H9 (cell line): ENCODE measurements around the gene IFNAR2. TPM values are rescaled to one million over a fixed set of nuclear protein-coding genes. Genes with fewer than 3 reads are reported as not detected.

Experiments used
- DNase-seq: peaks from one replicate; pipeline ENCODE4 v3.0.0-alpha.2; 2017
- H2AFZ ChIP-seq: one replicate; pipeline ENCODE4 v1.6.1; 2013; ENCODE audit warnings: mild to moderate bottlenecking, low read length, control low read depth, moderate library complexity
- H2AK5ac ChIP-seq: 2 replicates; pipeline ENCODE4 v1.6.1; 2013; ENCODE audit warnings: low read length, control low read depth, mixed read lengths; ENCODE audit not compliant: insufficient read length
- H2BK120ac ChIP-seq: one replicate; pipeline ENCODE4 v1.6.1; 2013; ENCODE audit warnings: low read depth, mild to moderate bottlenecking, low read length, control low read depth, inconsistent platforms; ENCODE audit not compliant: poor library complexity, severe bottlenecking
- H2BK12ac ChIP-seq: 2 replicates; pipeline ENCODE4 v1.6.1; 2013; ENCODE audit warnings: low read length, control low read depth, mixed read lengths, low read depth; ENCODE audit not compliant: insufficient read length
- H2BK15ac ChIP-seq: 2 replicates; pipeline ENCODE4 v1.6.1; 2013; ENCODE audit warnings: low read depth, low read length, control low read depth
- H2BK20ac ChIP-seq: one replicate; pipeline ENCODE4 v1.6.1; 2013; ENCODE audit warnings: low read depth, mild to moderate bottlenecking, low read length, control low read depth, inconsistent platforms; ENCODE audit not compliant: poor library complexity, severe bottlenecking
- H2BK5ac ChIP-seq: 2 replicates; pipeline ENCODE4 v1.6.1; 2013; ENCODE audit warnings: low read length, control low read depth, mixed read lengths; ENCODE audit not compliant: insufficient read length
- H3K14ac ChIP-seq: 2 replicates; pipeline ENCODE4 v1.6.1; 2013; ENCODE audit warnings: low read length, control low read depth; ENCODE audit not compliant: insufficient read depth
- H3K18ac ChIP-seq: 2 replicates; pipeline ENCODE4 v1.6.1; 2013; ENCODE audit warnings: low read depth, mild to moderate bottlenecking, mixed read lengths, low read length, control low read depth; ENCODE audit not compliant: insufficient read length
- H3K23ac ChIP-seq: 2 replicates; pipeline ENCODE4 v1.6.1; 2013; ENCODE audit warnings: low read length, control low read depth, mixed read lengths, low read depth; ENCODE audit not compliant: insufficient read length
- H3K23me2 ChIP-seq: 2 replicates; pipeline ENCODE4 v1.6.1; 2013; ENCODE audit warnings: low read depth, mild to moderate bottlenecking, mixed read lengths, low read length, control low read depth; ENCODE audit not compliant: insufficient read length, poor library complexity, severe bottlenecking
- H3K27ac ChIP-seq: 2 replicates; pipeline ENCODE4 v1.5.1; 2013; ENCODE audit warnings: low read length, control low read depth, mixed read lengths, low read depth; ENCODE audit not compliant: insufficient read length
- H3K27me3 ChIP-seq: 2 replicates; pipeline ENCODE4 v1.6.1; 2013; ENCODE audit warnings: low read length, control low read depth, inconsistent platforms; ENCODE audit not compliant: insufficient read depth
- H3K4ac ChIP-seq: 2 replicates; pipeline ENCODE4 v1.6.1; 2013; ENCODE audit warnings: low read depth, mild to moderate bottlenecking, control low read depth, inconsistent platforms, low read length, moderate library complexity
- H3K4me1 ChIP-seq: 2 replicates; pipeline ENCODE4 v1.6.1; 2013; ENCODE audit warnings: low read length, control low read depth, inconsistent platforms; ENCODE audit not compliant: insufficient read depth
- H3K4me2 ChIP-seq: 2 replicates; pipeline ENCODE4 v1.6.1; 2013; ENCODE audit warnings: low read length, control low read depth, mixed read lengths; ENCODE audit not compliant: insufficient read length, insufficient read depth
- H3K56ac ChIP-seq: 2 replicates; pipeline ENCODE4 v1.6.1; 2013; ENCODE audit warnings: low read depth, mild to moderate bottlenecking, mixed read lengths, low read length, control low read depth; ENCODE audit not compliant: insufficient read length
- H3K79me1 ChIP-seq: 2 replicates; pipeline ENCODE4 v1.6.1; 2013; ENCODE audit warnings: low read depth, mild to moderate bottlenecking, moderate library complexity, low read length, control low read depth, inconsistent platforms; ENCODE audit not compliant: insufficient read depth, poor library complexity, severe bottlenecking
- H3K79me2 ChIP-seq: 2 replicates; pipeline ENCODE4 v1.6.1; 2013; ENCODE audit warnings: low read length, control low read depth, inconsistent platforms; ENCODE audit not compliant: insufficient read depth
- H3K9ac ChIP-seq: 2 replicates; pipeline ENCODE4 v1.6.1; 2013; ENCODE audit warnings: low read length, control low read depth, mixed read lengths; ENCODE audit not compliant: insufficient read length; ENCODE audit errors: extremely low read depth
- H3K9me3 ChIP-seq: one replicate; pipeline ENCODE4 v1.6.1; 2013; ENCODE audit warnings: low read depth, low read length, inconsistent platforms; ENCODE audit not compliant: control insufficient read depth
- H3T11ph ChIP-seq: one replicate; pipeline ENCODE4 v1.6.1; 2013; ENCODE audit warnings: mild to moderate bottlenecking, low read length, control low read depth, inconsistent platforms
- H4K20me1 ChIP-seq: one replicate; pipeline ENCODE4 v1.6.1; 2013; ENCODE audit not compliant: control insufficient read depth, insufficient read length, insufficient read depth
- H4K5ac ChIP-seq: 2 replicates; pipeline ENCODE4 v1.6.1; 2013; ENCODE audit warnings: low read depth, mild to moderate bottlenecking, mixed read lengths, low read length, control low read depth; ENCODE audit not compliant: insufficient read length
- H4K8ac ChIP-seq: replicated peaks from 2 replicates; pipeline ENCODE4 v1.6.1; 2013; ENCODE audit warnings: low read length, control low read depth, mixed read lengths, low read depth; ENCODE audit not compliant: insufficient read length
- H4K91ac ChIP-seq: 2 replicates; pipeline ENCODE4 v1.6.1; 2013; ENCODE audit warnings: low read depth, mild to moderate bottlenecking, moderate library complexity, mixed read lengths, low read length, control low read depth; ENCODE audit not compliant: insufficient read length
- H3K27ac Mint-ChIP-seq, 3 experiments: 2 replicates in 2 of 3; 3 replicates in 1 of 3; pipeline ENCODE4 v1.8.0; 2020 to 2021; ENCODE audit warnings: mixed read lengths in 3 of 3, mild to moderate bottlenecking in 1 of 3, moderate library complexity in 1 of 3
- H3K27me3 Mint-ChIP-seq: 2 replicates; pipeline ENCODE4 v1.8.0; 2021; ENCODE audit warnings: low read depth, mild to moderate bottlenecking, moderate library complexity, mixed read lengths
- H3K36me3 Mint-ChIP-seq, 3 experiments: 2 replicates in 2 of 3; 3 replicates in 1 of 3; pipeline ENCODE4 v1.8.0; 2020 to 2021; ENCODE audit warnings: low read depth in 3 of 3, mixed read lengths in 3 of 3; ENCODE audit not compliant: insufficient read depth in 1 of 3
- H3K4me1 Mint-ChIP-seq, 2 experiments: 2 replicates each; pipeline ENCODE4 v1.8.0; 2020; ENCODE audit warnings: mixed read lengths in 2 of 2
- H3K4me3 Mint-ChIP-seq, 2 experiments: 2 replicates in 1 of 2; 3 replicates in 1 of 2; pipeline ENCODE4 v1.8.0; 2020 to 2021; ENCODE audit warnings: mild to moderate bottlenecking in 2 of 2, mixed read lengths in 2 of 2, moderate library complexity in 1 of 2
- H3K9me3 Mint-ChIP-seq, 2 experiments: 2 replicates in 1 of 2; 3 replicates in 1 of 2; pipeline ENCODE4 v1.8.0; 2020; ENCODE audit warnings: mild to moderate bottlenecking in 2 of 2, mixed read lengths in 2 of 2, moderate library complexity in 1 of 2
- WGBS: extraction: QIAGEN DNeasy Blood & Tissue Kit; methylation state at CpG from one replicate; pipeline ENCODE4 v1.1.7; 2013; ENCODE audit warnings: missing lambda C conversion rate, low lambda C conversion rate, mixed read lengths; ENCODE audit not compliant: insufficient read length; ENCODE audit errors: extremely low coverage; 5-methylcytosine and 5-hydroxymethylcytosine counted together
- total RNA-seq: library from RNA; stranded (reverse); gene quantifications from 2 replicates; pipeline ENCODE4 v1.2.1, GENCODE V29; 2021
- TF ChIP-seq, protein P1 (sequence below): fragments of 200-600 bp; sonication (generic); conservative IDR thresholded peaks from 3 replicates; pipeline ENCODE4 v1.8.0; 2021; ENCODE audit warnings: antibody characterized with exemption, mild to moderate bottlenecking

IFNAR2 gene
- total RNA-seq, 1 experiment from 2014 or later = 14.4 TPM

- Histone ChIP-seq H2BK15ac (no peak overlapping the region), H3K14ac (no peak overlapping the region), H4K91ac (no peak overlapping the region), H2AK5ac (no peak overlapping the region), H3K23me2 (no peaks in the 10 kb centered on the region), H3K79me1 (no peaks in the 10 kb centered on the region), H2BK12ac (no peak overlapping the region), H2AFZ (no peak overlapping the region), H4K20me1 (no peaks in the 10 kb centered on the region), H3T11ph (no peak overlapping the region), H3K4ac (no peak overlapping the region), H3K56ac (no peak overlapping the region), H3K4me2 (no peak overlapping the region), H3K23ac (no peak overlapping the region), H4K8ac (no peak overlapping the region), H3K27me3 (no peaks in the 10 kb centered on the region), H3K18ac (no peak overlapping the region), H3K27ac (no peak overlapping the region), H3K9me3 (no peaks in the 10 kb centered on the region), H3K9ac (no peak overlapping the region), H2BK20ac (no peak overlapping the region), H3K79me2 (no peaks in the 10 kb centered on the region), H2BK5ac (no peak overlapping the region), H2BK120ac (no peak overlapping the region), H3K4me1 (no peaks in the 10 kb centered on the region), H4K5ac (no peak overlapping the region)
- WGBS = no CpG with 5 or more reads among the region's 3 CpGs
- Mint-ChIP-seq H3K27me3 (no peaks in the 10 kb centered on the region; the same call in 1 of the 2 replicates), H3K36me3 (peaks cover 0 to 6% (median 5%) of the 10 kb centered on the region in 3 experiments; a peak in 4 of 7 replicates), H3K27ac (no peak overlapping the region), H3K4me3 (no peak overlapping the region), H3K9me3 (peaks cover 4 to 5% of the 10 kb centered on the region in 2 experiments; a peak in 4 of 5 replicates), H3K4me1 (no peaks in the 10 kb centered on the region)
- TF ChIP-seq, protein P1, sequence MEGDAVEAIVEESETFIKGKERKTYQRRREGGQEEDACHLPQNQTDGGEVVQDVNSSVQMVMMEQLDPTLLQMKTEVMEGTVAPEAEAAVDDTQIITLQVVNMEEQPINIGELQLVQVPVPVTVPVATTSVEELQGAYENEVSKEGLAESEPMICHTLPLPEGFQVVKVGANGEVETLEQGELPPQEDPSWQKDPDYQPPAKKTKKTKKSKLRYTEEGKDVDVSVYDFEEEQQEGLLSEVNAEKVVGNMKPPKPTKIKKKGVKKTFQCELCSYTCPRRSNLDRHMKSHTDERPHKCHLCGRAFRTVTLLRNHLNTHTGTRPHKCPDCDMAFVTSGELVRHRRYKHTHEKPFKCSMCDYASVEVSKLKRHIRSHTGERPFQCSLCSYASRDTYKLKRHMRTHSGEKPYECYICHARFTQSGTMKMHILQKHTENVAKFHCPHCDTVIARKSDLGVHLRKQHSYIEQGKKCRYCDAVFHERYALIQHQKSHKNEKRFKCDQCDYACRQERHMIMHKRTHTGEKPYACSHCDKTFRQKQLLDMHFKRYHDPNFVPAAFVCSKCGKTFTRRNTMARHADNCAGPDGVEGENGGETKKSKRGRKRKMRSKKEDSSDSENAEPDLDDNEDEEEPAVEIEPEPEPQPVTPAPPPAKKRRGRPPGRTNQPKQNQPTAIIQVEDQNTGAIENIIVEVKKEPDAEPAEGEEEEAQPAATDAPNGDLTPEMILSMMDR = no peak
- DNase-seq = no peak
These were observed 49.6 kb downstream of the IFNAR2 start for GRCh38 chr21:33279330-33279820.

Other genes with a start within 250 kb of the IFNAR2 start
- 1.4 and 2.0 TPM in 2 replicates for gene OLIG2, start 204.0 kb upstream of the IFNAR2 start, total RNA-seq
- 0.31 and 0.33 TPM in 2 replicates for gene OLIG1, start 159.8 kb upstream of the IFNAR2 start, total RNA-seq
- gene IL10RB, start 36.4 kb downstream of the IFNAR2 start, total RNA-seq = 3.1 TPM in 2 replicates
- 14.2 and 15.8 TPM in 2 replicates for gene IFNAR1, start 95.0 kb downstream of the IFNAR2 start, total RNA-seq
- 44.1 and 46.1 TPM in 2 replicates for gene IFNGR2, start 173.5 kb downstream of the IFNAR2 start, total RNA-seq